GM19328 (cell line): Measurements from ENCODE around the gene P4HA3.

Experiments
- ATAC-seq: cut with Tn5 transposase; IDR thresholded peaks from one replicate; pipeline ENCODE4 v1.9.1; 2021; ENCODE audit warnings: mild to moderate bottlenecking, moderate library complexity; ENCODE audit not compliant: unreplicated experiment

The P4HA3 gene

DNA sequence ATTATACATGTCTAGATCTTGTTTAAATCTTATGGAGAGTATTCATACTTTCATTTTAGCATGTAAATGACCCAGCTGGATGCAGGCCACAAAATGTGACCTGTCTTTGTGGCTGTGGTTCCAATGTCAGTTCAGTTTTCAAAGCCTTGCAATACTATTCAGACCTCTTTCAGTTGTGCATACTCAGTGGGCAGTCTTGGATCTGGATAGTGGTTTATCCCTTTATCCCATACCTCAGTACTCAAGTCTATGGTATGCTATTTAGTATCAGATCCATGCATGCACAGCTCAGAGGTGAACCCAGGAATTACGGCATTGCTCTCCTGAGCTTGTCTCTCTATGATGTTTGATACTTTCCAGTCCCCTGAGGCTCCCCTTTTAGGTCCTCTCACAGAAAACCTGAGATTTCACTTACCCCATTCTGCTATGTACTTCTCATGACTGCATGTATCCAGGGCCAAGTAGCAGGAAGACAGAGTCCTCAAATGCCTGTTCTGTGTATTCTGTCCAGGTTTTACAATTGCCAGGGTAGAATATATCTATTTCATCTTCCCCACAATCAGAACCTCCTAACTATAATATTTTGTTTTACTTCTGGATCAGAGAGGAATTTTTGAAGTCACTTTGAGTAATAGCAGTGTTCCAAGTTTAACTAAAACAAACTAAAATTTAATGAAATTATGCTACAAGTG lies 6.9 kb upstream of the P4HA3 start:
- ATAC-seq: no peak

- no peak for ATAC-seq
Observed at GRCh38 chr11:74316772-74317505, 5.5 kb upstream of the P4HA3 start.

DNA sequence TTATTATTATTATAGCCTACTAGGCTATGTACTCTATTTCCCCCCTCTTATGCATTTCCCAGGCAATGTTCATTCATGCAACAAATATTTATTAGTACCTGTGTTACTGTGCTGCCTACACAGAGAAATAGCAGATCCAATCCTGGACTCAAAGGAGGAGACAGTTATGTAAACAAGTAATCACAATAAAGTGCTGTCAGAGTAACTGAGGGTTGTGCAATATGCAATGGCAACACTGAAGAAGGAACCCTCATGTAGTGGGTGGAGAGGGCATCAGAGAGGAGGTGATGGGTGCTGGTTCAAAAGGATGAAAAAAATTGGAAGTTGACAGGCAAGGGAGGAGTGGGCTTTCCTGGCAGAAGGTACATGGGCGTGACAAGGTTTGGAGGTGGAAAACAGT lies 886 bp upstream of the P4HA3 start:
- no peak for ATAC-seq

DNA sequence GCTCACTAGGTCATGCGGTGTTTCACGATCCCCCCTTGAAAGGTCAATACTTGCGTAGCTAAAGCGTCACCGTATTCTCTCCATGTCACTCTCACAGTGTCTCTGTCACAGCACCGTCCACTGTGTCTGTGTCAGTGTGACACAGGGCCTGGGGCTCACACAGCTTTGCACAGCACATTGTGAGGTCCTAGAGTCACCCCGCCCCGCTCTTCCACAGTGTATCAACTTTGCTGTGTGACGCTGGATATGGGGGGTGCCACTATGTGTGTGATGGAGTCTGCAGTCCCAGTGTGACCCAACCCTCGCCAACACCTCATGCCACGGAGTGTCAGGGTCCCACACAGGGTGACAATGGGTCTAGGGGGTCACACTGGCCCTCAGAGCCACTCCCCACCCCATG lies 583 bp downstream of the P4HA3 start:
- no peak for ATAC-seq

- ATAC-seq: no peak
Observed at GRCh38 chr11:74307434-74307833, 4.0 kb downstream of the P4HA3 start.

GRCh38 chr11:74306435-74307175 lies 4.8 kb downstream of the P4HA3 start:
- no peak for ATAC-seq

DNA sequence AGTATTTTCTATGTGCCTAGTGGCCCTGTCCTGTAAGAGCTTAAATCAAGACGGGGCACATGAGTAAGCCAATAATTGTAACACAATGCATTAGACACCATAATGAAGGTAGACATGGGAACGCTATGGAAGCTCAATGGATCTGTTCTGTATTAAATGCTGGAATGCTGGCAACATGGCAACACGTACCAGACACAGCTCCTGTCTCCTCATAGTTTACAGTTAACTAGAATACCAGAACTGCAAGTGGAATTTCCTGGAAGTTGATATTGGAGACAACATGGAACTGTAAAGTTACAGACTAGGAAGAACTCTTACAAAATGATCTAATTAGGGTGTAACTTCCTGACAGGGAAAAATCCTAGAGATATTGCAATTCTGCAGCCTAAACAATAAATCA lies 12.4 kb downstream of the P4HA3 start:
- no peak for ATAC-seq

- ATAC-seq: no peak
Observed at GRCh38 chr11:74297484-74297883, 14.0 kb downstream of the P4HA3 start.

- no peak for ATAC-seq
Observed at GRCh38 chr11:74288911-74289310, 22.5 kb downstream of the P4HA3 start.

GRCh38 chr11:74288161-74288560 lies 23.3 kb downstream of the P4HA3 start:
- ATAC-seq: no peak

DNA sequence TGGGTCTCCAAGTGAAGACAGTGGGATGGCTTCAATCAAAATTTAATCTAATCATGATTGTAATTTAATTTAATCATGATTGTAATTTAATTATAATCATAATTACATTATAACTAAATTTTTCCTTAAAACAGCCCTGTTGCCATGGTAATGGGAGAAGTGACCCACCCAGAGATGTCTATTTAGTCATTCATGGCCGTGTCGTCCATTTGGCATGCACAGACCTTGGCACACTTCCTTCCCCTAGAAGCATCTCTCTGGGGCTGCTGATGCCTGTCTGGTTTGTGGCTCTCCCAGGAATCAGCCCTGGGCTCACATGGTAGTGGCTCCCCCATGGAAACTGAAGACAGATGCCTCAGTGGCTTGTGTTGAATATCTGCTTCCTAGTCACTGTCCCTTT lies 27.0 kb downstream of the P4HA3 start:
- no peak for ATAC-seq

- ATAC-seq: no peak
Observed at GRCh38 chr11:74283580-74284180, 27.8 kb downstream of the P4HA3 start.

DNA sequence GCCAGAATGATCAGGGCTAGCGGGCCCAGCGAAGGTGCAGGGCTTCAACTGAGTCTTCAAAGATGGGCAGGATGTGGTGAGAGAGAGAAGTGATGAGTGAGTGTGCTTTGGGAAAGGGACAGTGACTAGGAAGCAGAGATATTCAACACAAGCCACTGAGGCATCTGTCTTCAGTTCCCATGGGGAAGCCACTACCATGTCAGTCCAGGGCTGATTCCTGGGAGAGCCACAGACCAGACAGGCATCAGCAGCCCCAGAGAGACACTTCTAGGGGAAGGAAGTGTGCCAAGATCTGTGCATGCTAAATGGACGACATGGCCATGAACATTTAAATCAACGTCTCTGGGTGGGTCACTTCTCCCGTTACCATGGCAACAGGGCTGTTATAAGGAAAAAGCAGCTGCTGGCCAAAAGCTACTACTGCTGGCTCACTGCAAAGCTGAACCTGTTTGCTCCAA lies 28.5 kb downstream of the P4HA3 start:
- no peak for ATAC-seq

DNA sequence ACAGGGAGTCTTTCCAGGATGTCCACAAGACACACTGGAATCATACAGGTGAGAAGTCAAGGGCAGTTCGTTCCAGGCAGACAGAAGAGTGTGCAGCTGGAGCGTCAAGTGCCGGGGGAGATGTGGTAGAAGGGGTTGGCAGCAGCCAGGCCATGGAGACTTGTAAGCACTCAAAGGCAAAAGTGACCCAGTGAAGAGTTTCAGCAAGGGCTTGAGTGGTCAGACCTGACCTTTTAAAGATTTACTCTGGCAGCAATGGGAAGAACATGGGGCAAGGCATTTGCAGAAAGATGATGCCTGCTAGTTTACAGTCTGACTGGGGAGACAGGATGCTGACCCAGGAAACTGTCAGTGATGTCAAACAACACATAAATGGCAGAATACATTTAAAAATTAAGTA lies 29.0 kb downstream of the P4HA3 start:
- no peak for ATAC-seq

- no peak for ATAC-seq
Observed at GRCh38 chr11:74280494-74280893, 30.9 kb downstream of the P4HA3 start.

DNA sequence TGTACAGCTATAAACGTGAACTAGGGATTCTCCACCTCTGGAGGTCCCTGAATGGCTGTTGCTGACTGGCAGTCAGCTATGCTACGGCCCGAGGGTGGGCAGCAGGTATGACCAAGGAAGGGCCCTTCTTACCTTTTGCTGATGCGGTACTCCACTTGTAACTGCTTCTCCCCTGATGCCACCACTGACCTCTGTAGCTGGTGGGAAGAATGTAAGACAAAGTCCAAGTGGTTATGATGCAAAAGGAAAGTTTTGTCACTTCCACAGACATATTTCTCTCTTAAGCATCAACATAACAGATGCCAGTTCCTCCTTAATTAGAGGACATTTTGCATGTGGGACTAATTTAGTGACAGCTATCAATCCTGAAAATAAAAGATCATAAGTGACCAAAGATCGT lies 32.2 kb downstream of the P4HA3 start:
- ATAC-seq: no peak

- no peak for ATAC-seq
Observed at GRCh38 chr11:74278721-74279161, 32.7 kb downstream of the P4HA3 start.

DNA sequence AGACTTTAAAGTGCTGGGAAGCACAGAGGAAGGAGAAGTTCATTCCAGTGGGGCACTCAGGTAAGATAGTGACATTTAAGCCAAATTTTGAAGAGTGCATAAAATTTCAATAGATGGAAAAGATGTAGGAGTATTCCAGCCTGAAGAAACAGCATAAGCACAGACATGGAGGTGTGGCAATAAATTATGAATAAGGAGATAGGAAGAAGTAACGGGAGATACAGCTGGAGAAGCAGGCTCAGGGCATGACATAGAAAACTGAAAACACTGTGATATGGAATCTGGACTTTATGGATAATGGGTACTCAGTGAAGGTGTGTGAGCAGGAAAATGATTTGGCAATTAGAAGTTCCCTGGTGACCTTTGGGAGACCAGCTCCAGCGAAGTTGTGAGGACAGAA lies 33.3 kb downstream of the P4HA3 start:
- no peak for ATAC-seq

DNA sequence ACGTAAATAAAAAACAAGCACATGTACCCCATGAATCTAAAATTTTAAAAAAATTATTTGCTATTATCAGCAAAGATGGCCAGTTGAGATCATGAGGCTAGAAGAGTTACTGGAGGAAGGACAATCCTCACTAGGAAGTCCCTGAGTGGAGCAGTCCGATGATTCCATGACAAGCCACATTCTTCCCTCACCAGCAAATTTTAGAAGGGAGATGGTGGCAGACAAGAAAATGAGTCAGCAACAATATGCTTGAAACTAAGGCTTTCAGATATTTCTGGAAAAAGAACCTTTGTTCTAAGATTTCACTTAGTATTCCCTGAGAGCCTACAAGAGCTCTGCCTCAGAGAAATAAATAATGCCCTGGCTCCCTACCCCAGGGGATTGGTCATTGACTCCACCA lies 34.9 kb downstream of the P4HA3 start:
- ATAC-seq: no peak

DNA sequence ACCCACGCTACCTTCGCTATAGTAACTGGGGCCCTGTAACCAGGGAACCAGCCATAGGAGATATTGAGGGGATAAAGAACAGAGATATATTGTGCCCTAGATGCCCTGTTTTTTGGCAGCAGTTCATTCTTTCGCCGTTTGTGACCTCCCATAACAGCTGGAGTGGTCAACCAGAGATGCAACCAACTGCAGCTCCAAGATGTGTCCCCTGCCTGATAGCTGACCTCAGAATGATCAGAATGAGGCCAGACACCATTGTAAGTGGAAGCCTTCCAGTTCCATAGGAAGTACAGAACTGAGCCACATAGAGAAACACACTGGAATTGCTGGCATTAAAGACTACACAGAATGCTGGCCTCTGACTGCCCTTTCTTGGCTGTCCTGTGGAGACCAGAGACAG lies 39.2 kb downstream of the P4HA3 start:
- ATAC-seq: no peak

- no peak for ATAC-seq
Observed at GRCh38 chr11:74269161-74269811, 42.2 kb downstream of the P4HA3 start.
